NT2/D1 (cell line): ENCODE results near the gene NPAS1.

Experiments
- YY1 ChIP-seq: IDR thresholded peaks from 2 replicates; pipeline ENCODE4 v1.6.1; 2011; ENCODE audit not compliant: insufficient read length, insufficient read depth
- ZNF274 ChIP-seq: IDR thresholded peaks from 2 replicates; pipeline ENCODE4 v1.6.1; 2011; ENCODE audit warnings: mild to moderate bottlenecking, low read depth, low read length

DNA sequence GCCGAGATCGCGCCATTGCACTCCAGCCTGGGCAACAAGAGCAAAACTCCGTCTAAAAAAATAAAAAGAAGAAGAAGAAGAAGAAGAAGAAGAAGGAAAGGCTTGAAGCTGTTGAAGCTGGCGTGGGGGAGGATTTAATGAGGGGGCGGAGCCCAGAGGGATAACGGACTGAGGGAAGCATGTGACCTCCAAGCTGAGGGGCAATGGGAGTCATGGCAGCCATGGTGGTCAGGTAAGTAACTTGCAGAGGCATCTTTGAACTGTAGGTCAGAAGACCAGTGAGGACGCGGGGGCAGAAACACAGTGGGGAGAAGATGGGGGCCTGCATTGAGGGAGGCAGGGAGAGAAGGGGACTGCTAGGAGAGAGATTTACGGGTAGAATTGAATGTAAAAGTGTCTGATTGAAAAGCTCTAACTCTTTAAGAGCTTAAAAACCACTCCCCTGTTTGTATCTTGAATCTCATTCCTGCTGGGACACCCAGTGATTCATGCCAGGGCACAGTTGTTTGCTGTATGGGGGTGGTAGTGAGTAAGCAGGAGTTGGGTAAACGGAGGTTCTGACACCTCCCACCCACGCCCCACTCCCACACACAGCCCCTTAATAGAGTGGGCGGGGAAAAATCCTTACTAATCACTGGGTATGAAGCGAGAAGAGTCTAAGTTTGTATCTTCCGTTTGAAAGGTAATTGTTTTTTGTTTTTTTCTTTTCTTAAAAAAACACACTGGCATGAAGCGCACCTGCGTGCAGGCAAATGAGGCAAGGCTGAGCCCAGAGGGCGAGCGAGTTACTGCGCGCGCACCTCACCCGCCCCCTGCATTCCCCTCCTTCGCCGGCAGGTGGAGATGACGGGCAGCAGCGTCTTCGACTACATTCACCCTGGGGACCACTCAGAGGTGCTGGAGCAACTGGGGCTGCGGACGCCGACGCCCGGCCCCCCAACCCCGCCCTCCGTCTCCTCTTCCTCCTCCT, 15.8 kb downstream of the NPAS1 start:
- TF ChIP-seq YY1: peak; percentile 9
- no peak for TF ChIP-seq ZNF274
